Gastroesophageal sphincter (tissue), 4 donors: ENCODE data around the gene C4BPA. TPM values are rescaled to one million over a fixed set of nuclear protein-coding genes. Genes with fewer than 3 reads are reported as not detected.

Experiments used
- ATAC-seq: fragments of 150-250 bp; one replicate; pipeline ENCODE4 v1.9.1; 2016; ENCODE audit warnings: mild to moderate bottlenecking, moderate library complexity
- H3K27ac ChIP-seq, 4 donors: fragments of 200-600 bp; sonication (generic) in 3 of 4; 1 replicate in 3 of 4; 2 replicates in 1 of 4; pipeline ENCODE4 v1.5.1; 2016 to 2019
- H3K27me3 ChIP-seq: fragments of 200-600 bp; sonication (generic); one replicate; pipeline ENCODE4 v1.5.1; 2019
- H3K36me3 ChIP-seq, 2 donors: fragments of 200-600 bp; sonication (generic); one replicate each; pipeline ENCODE4 v1.5.1; 2019; ENCODE audit warnings: control low read depth in 1 of 2
- H3K4me1 ChIP-seq, 3 donors: fragments of 200-600 bp; sonication (generic); 1 replicate in 2 of 3; 2 replicates in 1 of 3; pipeline ENCODE4 v1.5.1; 2016 to 2019; ENCODE audit warnings: control low read depth in 2 of 3
- H3K4me3 ChIP-seq, 2 donors: fragments of 200-600 bp; sonication (generic); one replicate each; pipeline ENCODE4 v1.5.1; 2019; ENCODE audit warnings: mild to moderate bottlenecking in 1 of 2, moderate library complexity in 1 of 2
- H3K9me3 ChIP-seq, 3 donors: fragments of 200-600 bp; sonication (generic); one replicate each; pipeline ENCODE4 v1.5.1; 2017 to 2019; ENCODE audit warnings: control low read depth in 2 of 3
- CTCF ChIP-seq, 4 experiments: fragments of 200-600 bp in 2 of 4; fragments of 450-650 bp in 2 of 4; sonication (generic) in 1 of 4; IDR thresholded peaks; one replicate each; pipeline ENCODE4 v1.5.1; 2017 to 2019; ENCODE audit warnings: antibody characterized with exemption in 4 of 4, mild to moderate bottlenecking in 2 of 4, moderate library complexity in 2 of 4
- EP300 ChIP-seq: sonication (generic); formaldehyde crosslinking; IDR thresholded peaks from one replicate; pipeline ENCODE4 v1.6.1; 2017; ENCODE audit warnings: antibody characterized with exemption, mild to moderate bottlenecking
- POLR2A ChIP-seq, 2 donors: fragments of 450-650 bp; IDR thresholded peaks; one replicate each; pipeline ENCODE4 v1.6.1; 2017; ENCODE audit warnings: antibody characterized with exemption in 2 of 2, mild to moderate bottlenecking in 2 of 2, moderate library complexity in 1 of 2
- POLR2AphosphoS5 ChIP-seq: sonication (generic); formaldehyde crosslinking; IDR thresholded peaks from one replicate; pipeline ENCODE4 v1.6.1; 2017; ENCODE audit warnings: antibody characterized with exemption
- WGBS, 2 donors: methylation state at CpG; one replicate each; pipeline ENCODE4 v1.1.5; 2018; ENCODE audit warnings: low coverage in 1 of 2; 5-methylcytosine and 5-hydroxymethylcytosine counted together
- total RNA-seq, 4 donors: library from RNA; depleted of rRNA; stranded (reverse); fragments of >200 nt; gene quantifications; one replicate each; pipeline ENCODE4 v1.1.0, GENCODE V29; 2016

The C4BPA gene
- total RNA-seq, 4 donors from 2014 or later, result 3.1 TPM; not detected in 3

GRCh38 chr1:207089627-207090355 lies 14.2 kb upstream of the C4BPA start:
- 84 to 91% methylated on average over 12 to 17 of the region's 17 CpGs for WGBS, 2 donors
- no peak overlapping the region for H3K4me3 ChIP-seq
- no peaks in the 10 kb centered on the region for H3K27me3 ChIP-seq
- no peak overlapping the region for H3K27ac ChIP-seq
- peaks cover 0 to under 1% (median 0%) of the 10 kb centered on the region in 3 donors for H3K4me1 ChIP-seq
- TF ChIP-seq CTCF (IDR thresholded peaks at IDR 0.05), result no peak
- no peak for TF ChIP-seq POLR2AphosphoS5
- TF ChIP-seq EP300, result no peak
- no peak for TF ChIP-seq POLR2A (IDR thresholded peaks at IDR 0.05)
- no peaks in the 10 kb centered on the region for H3K36me3 ChIP-seq
- H3K9me3 ChIP-seq, result no peaks in the 10 kb centered on the region
- no peak for ATAC-seq

DNA sequence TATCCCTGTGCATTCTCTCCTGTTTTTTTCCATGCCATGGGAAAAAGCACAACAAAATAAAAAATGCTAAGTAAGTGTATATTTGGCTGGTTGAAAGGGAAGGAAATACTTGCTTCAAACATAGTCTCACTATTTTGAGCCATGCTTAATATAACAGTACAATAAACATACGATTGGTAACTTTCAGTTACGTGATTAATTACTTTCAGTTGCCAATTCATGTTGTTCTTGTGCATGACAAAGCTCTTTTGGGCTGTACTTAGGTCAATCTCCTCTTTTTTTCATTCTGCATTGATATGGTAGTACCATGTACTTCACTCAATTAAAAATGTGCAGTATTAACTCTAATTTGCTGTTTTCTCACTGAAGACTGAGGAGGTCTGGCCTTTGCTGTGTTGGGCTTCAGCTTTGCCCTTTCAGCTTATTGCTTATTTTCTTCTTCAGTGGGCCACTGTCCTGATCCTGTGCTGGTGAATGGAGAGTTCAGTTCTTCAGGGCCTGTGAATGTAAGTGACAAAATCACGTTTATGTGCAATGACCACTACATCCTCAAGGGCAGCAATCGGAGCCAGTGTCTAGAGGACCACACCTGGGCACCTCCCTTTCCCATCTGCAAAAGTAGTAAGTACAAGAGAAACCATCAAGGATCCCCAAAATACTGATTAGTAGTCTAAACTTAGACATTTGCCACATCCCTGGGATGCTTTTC lies 12.7 kb upstream of the C4BPA start:
- Histone ChIP-seq H3K27me3 (no peaks in the 10 kb centered on the region), H3K27ac (no peak overlapping the region), H3K4me3 (no peak overlapping the region), H3K36me3 (no peaks in the 10 kb centered on the region), H3K4me1 (no peaks in the 10 kb centered on the region), H3K9me3 (no peaks in the 10 kb centered on the region)
- no peak for ATAC-seq
- TF ChIP-seq POLR2AphosphoS5, result no peak
- TF ChIP-seq CTCF (IDR thresholded peaks at IDR 0.05), result no peak
- TF ChIP-seq EP300, result no peak
- TF ChIP-seq POLR2A (IDR thresholded peaks at IDR 0.05), result no peak
- WGBS, 2 donors, result 77 to 82% methylated on average over 2 of the region's 4 CpGs

GRCh38 chr1:207093944-207094343 lies 10.1 kb upstream of the C4BPA start:
- H3K4me1 ChIP-seq, result no peaks in the 10 kb centered on the region
- WGBS, 2 donors, result 40 to 53% methylated on average over 2 of the region's 2 CpGs
- no peak for ATAC-seq
- no peak overlapping the region for H3K4me3 ChIP-seq
- peaks cover 8% of the 10 kb centered on the region for H3K27me3 ChIP-seq
- no peaks in the 10 kb centered on the region for H3K36me3 ChIP-seq
- no peak overlapping the region for H3K27ac ChIP-seq
- no peak for TF ChIP-seq CTCF (IDR thresholded peaks at IDR 0.05)
- no peak for TF ChIP-seq EP300
- TF ChIP-seq POLR2AphosphoS5, result no peak
- TF ChIP-seq POLR2A (IDR thresholded peaks at IDR 0.05), result no peak
- H3K9me3 ChIP-seq, result no peaks in the 10 kb centered on the region

GRCh38 chr1:207097871-207098324 lies 6.1 kb upstream of the C4BPA start:
- TF ChIP-seq POLR2AphosphoS5 (no peak), CTCF (IDR thresholded peaks at IDR 0.05) (no peak)
- WGBS, 2 donors, result 95 to 100% methylated on average over 1 to 3 of the region's 3 CpGs
- H3K27ac ChIP-seq, result no peak overlapping the region
- no peak for ATAC-seq
- H3K4me1 ChIP-seq, result no peaks in the 10 kb centered on the region
- no peak overlapping the region for H3K4me3 ChIP-seq
- no peaks in the 10 kb centered on the region for H3K36me3 ChIP-seq
- H3K27me3 ChIP-seq, result peaks cover 8% of the 10 kb centered on the region
- H3K9me3 ChIP-seq, result no peaks in the 10 kb centered on the region

GRCh38 chr1:207101720-207102119 lies 2.3 kb upstream of the C4BPA start:
- H3K4me1 ChIP-seq, result no peaks in the 10 kb centered on the region
- no peak overlapping the region for H3K27ac ChIP-seq
- no peaks in the 10 kb centered on the region for H3K36me3 ChIP-seq
- H3K4me3 ChIP-seq, result no peak overlapping the region
- ATAC-seq, result no peak
- peaks cover 5% of the 10 kb centered on the region for H3K27me3 ChIP-seq
- H3K9me3 ChIP-seq, result no peaks in the 10 kb centered on the region
- no peak for TF ChIP-seq POLR2AphosphoS5
- no peak for TF ChIP-seq POLR2A (IDR thresholded peaks at IDR 0.05)
- TF ChIP-seq CTCF (IDR thresholded peaks at IDR 0.05), result no peak
- no peak for TF ChIP-seq EP300
- WGBS, 2 donors, result 65 to 90% methylated on average over 1 of the region's 1 CpG
